Measurements from ENCODE around the gene TMTC1.

Gene TMTC1

DNA sequence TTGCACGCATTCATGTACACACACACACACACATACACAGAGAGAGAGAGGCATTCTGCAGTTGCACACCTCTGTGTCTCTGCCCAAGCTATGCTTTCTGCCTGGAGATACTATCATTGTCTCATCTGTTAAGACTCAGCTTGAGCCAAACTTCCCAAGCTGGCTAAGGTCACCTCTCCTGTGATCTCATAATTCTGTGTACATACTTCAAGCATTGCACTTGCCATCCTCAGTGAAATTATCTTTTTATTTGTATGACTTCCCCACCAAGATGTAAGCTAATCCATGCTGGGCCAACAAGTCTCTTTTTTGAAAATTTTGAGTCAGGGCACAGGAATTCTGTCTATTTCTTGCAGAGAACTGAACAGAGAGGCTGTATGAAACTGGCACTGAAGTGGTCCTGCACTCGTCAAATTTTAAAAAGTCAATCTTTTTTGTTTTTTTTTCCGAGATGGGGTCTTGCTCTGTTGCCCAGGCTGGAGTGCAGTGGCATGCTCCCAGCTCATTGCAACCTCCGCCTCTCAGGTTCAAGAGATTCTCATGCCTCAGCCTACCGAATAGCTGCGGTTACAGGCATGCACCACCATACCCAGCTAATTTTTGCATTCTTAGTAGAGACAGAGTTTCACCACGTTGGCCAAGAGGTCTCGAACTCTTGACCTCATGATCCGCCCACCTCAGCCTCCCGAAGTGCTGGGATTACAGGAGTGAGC, 44.3 kb downstream of the TMTC1 start:
- no peak for DNase-seq (ENCODE audit: low spot score)

GRCh38 chr12:29738365-29738764, 45.4 kb downstream of the TMTC1 start:
- no peak for DNase-seq (ENCODE audit: low spot score)

GRCh38 chr12:29737644-29738043, 46.1 kb downstream of the TMTC1 start:
- DNase-seq (ENCODE audit: low spot score), result no peak

- DNase-seq (ENCODE audit: low spot score), result no peak
Observed at GRCh38 chr12:29735604-29736003, 48.1 kb downstream of the TMTC1 start.

DNA sequence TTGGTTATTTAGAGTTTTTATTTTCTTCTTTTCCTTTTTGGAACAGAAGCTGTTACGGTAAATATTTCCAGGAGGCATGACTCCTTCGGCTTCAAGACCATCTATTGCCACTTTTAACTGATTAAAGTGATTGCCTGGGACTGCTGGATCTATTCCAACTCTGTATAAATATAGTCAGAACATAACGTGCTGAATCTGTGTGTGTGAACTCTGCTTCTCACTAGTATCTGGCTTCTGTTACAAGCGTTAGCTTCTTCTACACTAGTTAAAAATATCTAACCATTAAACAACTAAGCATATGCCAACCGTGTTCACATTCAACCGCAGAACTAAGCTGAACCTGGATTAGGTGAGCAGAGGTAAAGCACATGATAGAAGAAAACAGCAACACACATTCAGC, 49.0 kb downstream of the TMTC1 start:
- no peak for DNase-seq (ENCODE audit: low spot score)

DNA sequence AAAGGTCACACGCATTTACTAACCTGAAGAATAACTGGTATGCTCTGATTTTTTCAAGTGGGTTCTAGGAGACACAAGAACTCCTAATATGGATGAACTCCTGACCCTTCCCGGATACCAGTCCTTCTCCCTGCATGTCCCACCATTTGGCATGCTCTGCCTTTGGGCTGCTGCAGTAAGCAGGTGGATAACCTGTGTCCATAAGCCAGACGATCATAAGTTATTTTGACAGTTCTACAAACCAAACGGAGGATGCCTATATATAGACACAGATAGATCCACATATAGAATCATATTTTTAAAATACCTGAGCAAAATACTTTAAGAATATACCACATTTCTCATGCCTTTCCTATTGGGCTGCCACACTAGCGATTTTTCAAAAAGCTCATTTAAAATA, 49.4 kb downstream of the TMTC1 start:
- DNase-seq (ENCODE audit: low spot score), result no peak

DNA sequence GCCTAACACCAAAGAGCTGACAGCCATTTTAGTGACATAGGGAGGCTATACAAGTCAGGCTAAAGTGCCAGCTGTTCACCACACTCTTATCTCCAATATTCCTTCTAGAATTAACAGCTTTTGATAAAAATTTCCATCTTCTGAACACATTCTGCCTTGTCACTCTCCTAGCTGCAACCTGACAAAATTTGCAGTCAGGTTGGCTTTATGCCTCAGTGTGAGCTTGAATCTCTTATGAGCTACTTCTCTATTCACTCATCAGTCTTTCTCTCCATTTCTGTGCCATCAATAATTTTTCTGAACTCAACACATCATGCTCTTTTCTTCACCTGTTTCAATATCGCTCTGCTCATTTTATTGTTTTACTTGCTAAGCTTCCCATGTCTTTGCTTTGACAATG, 50.2 kb downstream of the TMTC1 start:
- no peak for DNase-seq (ENCODE audit: low spot score)

- DNase-seq (ENCODE audit: low spot score), result no peak
Observed at GRCh38 chr12:29733060-29733459, 50.7 kb downstream of the TMTC1 start.

DNA sequence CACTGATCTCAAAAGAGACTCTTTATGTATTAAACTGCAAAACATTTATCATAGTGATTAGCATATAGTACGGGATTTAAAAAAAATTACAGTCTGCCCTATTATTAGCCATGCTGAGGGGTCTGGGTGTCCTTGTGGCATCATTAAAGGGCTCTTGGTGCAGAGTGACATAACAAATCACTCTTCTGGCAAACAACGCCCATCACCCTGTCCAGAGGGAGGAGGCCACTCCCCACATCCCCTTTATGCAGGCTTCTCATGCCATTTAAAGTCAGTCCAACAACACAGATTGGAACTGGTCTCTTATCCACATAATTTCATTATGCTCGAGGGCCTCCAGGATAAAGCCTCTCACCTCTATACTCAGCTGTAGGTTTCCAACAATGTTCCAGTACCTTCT, 51.1 kb downstream of the TMTC1 start:
- DNase-seq (ENCODE audit: low spot score), result no peak

DNA sequence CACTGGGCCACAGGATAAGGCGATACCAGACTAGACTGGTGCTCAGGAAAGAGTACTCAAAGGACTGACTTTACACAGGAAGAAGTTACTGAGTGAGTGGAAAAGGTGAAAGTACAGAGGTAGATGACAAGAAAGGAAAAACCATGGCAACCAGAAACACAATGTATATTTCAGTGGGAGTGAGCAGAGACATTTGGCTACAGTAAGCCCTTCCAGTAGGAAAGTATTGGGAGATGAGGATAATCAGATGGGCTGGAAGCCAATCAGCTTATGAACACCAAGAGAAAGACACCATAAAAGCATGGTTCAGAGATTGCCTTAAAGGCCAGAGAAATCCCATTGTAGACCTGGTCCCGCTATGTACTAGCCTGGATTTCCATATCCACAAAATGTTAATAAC, 51.6 kb downstream of the TMTC1 start:
- no peak for DNase-seq (ENCODE audit: low spot score)

- DNase-seq (ENCODE audit: low spot score), result no peak
Observed at GRCh38 chr12:29731591-29731990, 52.2 kb downstream of the TMTC1 start.

GRCh38 chr12:29730481-29730880, 53.3 kb downstream of the TMTC1 start:
- no peak for DNase-seq (ENCODE audit: low spot score)

GRCh38 chr12:29728030-29728429, 55.7 kb downstream of the TMTC1 start:
- no peak for DNase-seq (ENCODE audit: low spot score)

DNA sequence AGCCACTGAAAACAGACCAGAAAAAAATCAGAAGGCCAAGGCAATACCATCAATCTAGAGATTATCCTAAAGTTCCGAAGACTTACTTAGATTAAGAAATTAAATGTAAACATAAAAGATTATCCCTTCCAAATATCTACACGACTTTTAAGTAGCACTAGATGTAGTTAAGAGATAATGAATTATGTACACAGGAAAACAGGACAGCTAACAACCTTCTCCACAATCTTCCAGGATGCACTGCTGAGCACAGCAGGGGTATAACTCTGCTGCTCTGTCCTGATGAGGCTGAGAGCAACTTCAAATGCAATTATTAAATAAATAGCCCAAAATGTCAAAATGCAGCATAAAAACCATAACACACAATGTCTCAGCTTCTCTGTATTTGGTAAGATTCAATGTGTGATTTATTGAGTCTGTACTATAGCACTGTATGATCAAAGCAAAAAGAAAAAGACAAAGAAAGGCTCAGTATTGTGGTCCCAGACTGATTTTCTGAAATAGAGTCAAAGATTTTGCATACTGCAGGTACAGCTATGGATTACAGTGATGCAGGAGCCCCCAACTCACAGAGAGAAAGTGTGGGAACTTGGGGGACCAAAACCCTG, 56.9 kb downstream of the TMTC1 start:
- DNase-seq (ENCODE audit: low spot score), result no peak

DNA sequence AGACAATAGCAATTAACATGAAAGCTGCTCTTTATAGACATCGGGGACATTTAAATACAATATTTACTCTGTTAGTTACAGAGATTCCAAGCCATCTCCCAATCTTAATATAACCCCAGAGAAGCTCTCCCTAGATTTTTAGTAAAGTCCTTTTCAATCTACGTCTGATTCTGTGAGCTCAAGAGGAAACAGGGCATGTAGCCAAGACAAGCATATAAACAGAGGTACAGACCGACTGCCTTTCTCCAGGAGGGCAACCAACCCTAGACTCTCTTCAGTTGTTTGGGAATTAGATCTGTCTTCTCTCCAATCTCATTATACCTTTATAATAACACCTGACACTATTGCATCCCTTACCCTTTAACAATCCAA, 57.4 kb downstream of the TMTC1 start:
- DNase-seq (ENCODE audit: low spot score), result no peak

DNA sequence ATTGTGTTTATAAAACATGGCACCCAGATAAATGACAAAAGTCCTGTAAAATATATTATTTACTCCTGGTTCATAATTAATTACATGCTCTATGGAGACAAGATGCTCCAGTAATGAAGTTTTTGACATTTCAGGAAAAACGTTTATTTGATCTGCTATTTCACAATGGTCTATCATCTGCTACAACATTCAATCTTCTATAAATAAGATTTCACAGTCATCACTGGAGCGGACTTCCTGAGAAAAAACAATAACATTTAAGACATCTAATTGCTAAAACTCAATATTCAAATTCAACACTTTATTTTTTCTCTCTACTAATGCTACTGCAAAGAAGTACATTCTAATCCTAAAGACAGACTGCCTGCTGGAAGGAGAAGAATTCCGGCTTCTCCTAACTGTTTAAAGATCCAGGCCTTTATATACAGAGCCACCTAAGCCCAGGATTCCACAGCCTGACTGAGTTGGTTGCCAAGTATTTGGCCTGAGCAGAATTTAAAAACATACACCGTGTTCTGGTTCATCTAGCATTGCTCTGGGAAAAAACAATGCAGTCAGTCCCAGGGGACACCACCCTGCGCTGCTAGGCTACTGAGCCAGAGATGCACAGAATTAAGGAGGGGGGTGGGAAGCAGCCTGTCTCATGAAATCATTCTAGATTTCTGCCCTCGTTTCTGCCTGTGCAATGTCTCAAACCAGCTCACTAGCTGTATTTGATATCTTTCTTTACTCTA, 58.0 kb downstream of the TMTC1 start:
- no peak for DNase-seq (ENCODE audit: low spot score)

- DNase-seq (ENCODE audit: low spot score), result no peak
Observed at GRCh38 chr12:29722164-29722563, 61.6 kb downstream of the TMTC1 start.

- DNase-seq (ENCODE audit: low spot score), result no peak
Observed at GRCh38 chr12:29719381-29719780, 64.4 kb downstream of the TMTC1 start.

DNA sequence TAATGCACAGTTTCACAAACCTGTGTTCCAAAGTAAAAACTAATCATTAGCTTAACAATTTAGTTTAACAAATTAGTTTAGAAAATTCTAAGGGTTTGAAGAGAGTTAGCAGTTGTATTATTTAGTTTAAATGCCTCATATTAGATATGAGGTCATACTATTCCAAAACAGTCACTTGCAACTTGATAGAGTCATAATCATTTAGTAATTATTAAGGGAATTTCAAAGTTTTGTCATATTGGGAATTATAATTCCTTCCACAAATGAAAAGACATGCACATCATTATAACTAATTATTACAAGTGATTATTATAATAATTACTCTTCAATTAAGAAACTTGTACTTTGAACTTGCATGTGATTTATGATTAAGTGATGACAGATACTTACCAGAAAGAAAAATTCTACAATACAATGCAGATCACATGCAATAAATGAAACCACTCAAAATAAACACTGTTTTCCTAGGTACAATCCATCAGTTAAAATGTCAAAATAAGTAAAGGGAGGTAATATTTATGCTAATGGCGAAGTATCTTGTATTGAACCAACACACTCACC, 66.1 kb downstream of the TMTC1 start:
- no peak for DNase-seq (ENCODE audit: low spot score)

DNA sequence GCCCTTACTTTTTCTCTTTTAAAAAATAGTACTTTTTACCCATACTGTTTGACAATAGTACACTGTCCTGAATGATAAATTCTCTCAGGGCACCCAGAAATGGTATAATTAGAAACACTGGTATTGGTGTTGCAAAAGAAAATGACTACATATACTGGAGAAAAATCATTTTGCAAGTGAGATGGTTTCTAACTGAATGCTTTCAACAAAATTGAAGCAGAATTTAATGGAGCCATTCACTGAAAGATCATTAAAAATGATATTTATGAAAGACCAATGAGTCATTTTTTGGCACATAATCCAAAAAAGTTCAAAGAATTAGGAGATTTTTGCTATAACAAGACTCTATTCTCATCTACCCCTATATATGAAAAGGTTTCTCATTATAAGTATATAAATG, 68.8 kb downstream of the TMTC1 start:
- no peak for DNase-seq (ENCODE audit: low spot score)

GRCh38 chr12:29713729-29714128, 70.0 kb downstream of the TMTC1 start:
- no peak for DNase-seq (ENCODE audit: low spot score)

DNA sequence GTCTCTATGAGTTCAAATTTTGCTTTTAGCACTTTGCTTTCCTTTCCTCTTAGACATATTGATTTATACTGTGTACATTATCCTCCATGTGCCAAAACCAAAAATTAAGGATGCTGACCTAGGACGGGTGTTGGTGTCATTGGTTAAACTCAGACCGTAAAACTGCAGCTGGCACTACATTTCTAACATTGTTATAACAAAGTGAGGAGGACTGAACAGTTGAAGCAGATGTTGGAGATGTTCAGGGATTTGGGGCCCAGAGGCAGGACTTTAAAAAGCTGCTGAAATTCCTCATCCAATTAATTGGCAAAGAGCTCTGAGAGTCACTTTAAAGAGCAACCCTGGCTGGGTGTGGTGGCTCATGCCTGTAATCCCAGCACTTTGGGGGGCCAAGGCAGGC, 72.4 kb downstream of the TMTC1 start:
- DNase-seq (ENCODE audit: low spot score), result no peak

DNA sequence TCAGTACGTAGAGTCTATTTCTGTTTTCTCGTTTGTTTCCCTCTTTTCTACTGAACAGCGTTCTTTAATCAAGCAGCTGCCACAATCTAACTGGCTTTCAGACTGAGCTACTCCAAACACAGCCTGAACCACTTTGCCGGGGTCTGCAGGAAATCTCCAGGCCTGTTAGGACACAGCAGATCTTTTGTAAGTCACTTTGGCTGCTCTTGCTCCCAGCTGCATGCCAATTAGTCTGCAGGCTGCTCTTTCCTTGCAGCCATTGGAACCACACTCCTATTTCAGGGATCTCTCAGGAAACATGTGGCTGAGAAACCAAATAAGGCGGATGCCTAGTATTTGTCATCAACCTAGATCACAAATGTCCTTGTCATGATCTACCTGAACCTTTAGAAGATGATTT, 73.6 kb downstream of the TMTC1 start:
- no peak for DNase-seq (ENCODE audit: low spot score)

All from AG20443 (cell line).